ENCODE measurements around the gene NCK2. TPM values are rescaled to one million over a fixed set of nuclear protein-coding genes. Genes with fewer than 3 reads are reported as not detected.

Gene NCK2
- total and polyA plus RNA-seq, 7 donors: 36.4 to 59.9 (median 52.0) TPM

DNA sequence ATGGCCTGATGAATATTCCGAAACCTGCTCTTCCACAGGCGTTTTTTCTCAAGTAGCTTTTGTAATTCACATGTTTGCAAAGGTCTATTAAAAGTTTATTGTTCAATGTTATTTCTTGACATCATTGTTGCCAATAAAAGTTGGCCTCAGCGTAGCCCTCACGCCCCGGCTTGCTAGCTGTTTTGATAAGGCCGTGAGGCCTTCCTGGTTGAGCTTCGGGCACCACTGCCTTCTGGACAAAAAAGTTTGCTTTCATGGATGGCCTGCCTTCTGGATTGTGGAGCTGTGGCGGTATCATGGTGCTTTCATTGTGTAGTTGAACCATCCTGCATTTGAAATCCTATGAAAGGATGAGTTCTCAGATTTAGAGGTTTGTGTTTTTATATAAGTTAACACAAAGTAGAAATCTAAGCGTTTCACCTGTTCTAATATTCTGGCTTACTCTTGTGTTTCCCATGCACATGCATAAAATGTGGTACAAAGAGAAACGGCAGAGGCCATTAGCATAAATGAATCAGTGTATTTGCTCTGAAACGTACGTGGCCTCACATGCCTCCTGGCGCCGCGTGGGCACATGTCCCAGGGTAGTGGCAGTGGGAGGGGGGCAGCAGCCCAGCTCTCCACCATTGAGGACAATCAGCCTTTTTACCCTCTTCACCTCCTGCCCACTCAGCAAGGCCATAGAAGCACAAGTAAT, 134.5 kb downstream of the NCK2 start:
- Histone ChIP-seq H3K4me1 (peaks cover 0 to 9% (median 5%) of the 10 kb centered on the region in 4 donors), H3K4me3 (no peak overlapping the region), H3K27me3 (no peaks in the 10 kb centered on the region), H3K36me3 (peaks cover 0 to 18% (median 6%) of the 10 kb centered on the region in 4 donors), H3K27ac (no peak overlapping the region), H3K9me3 (no peaks in the 10 kb centered on the region)
- no peak for DNase-seq
- TF ChIP-seq EP300 (IDR thresholded peaks at IDR 0.05) (no peak), POLR2AphosphoS5 (IDR thresholded peaks at IDR 0.05) (no peak), POLR2A (IDR thresholded peaks at IDR 0.05) (no peak)
- TF ChIP-seq, protein P1, sequence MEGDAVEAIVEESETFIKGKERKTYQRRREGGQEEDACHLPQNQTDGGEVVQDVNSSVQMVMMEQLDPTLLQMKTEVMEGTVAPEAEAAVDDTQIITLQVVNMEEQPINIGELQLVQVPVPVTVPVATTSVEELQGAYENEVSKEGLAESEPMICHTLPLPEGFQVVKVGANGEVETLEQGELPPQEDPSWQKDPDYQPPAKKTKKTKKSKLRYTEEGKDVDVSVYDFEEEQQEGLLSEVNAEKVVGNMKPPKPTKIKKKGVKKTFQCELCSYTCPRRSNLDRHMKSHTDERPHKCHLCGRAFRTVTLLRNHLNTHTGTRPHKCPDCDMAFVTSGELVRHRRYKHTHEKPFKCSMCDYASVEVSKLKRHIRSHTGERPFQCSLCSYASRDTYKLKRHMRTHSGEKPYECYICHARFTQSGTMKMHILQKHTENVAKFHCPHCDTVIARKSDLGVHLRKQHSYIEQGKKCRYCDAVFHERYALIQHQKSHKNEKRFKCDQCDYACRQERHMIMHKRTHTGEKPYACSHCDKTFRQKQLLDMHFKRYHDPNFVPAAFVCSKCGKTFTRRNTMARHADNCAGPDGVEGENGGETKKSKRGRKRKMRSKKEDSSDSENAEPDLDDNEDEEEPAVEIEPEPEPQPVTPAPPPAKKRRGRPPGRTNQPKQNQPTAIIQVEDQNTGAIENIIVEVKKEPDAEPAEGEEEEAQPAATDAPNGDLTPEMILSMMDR (IDR thresholded peaks at IDR 0.05): no peak
- intact Hi-C loops (cut with DNase I): no loop called here
- 38 to 78% methylated on average over 15 of the region's 15 CpGs for WGBS, 2 donors

DNA sequence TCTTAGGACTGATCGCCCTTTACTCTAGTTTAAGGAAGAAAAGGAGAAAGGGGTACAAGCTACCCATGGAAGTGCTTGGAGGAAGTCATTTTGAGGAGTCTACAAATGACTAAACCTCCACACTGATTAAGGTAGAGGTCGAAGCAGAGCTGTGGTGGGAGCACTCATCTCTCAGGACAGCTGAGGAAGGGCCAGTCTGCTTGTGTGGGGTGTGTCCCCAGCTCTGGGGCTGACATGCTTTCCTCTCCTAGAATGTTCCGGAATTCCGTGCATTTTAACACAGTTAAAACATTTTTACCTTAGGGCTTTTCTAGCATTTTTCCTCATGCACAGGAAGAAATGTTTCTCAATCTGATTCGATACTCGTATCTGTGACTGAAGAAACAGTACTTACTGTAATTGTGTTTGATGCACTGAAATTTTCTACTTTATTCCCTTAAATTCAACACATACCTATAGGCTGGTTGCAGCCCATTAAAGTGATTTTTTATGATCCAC, 135.1 kb downstream of the NCK2 start:
- H3K27ac ChIP-seq: no peak overlapping the region
- H3K4me3 ChIP-seq: no peak overlapping the region
- intact Hi-C loops (cut with DNase I): loop anchor here (10.0 kb wide), 1 partner anchor 135 kb away; the partner anchor contains the start of gene NCK2
- WGBS, 2 donors: 95 to 96% methylated on average over 6 of the region's 6 CpGs
- TF ChIP-seq POLR2AphosphoS5 (IDR thresholded peaks at IDR 0.05) (no peak), EP300 (IDR thresholded peaks at IDR 0.05) (no peak), POLR2A (IDR thresholded peaks at IDR 0.05) (no peak)
- TF ChIP-seq, protein P1 (IDR thresholded peaks at IDR 0.05): no peak
- peaks cover 0 to 18% (median 6%) of the 10 kb centered on the region in 4 donors for H3K36me3 ChIP-seq
- no peaks in the 10 kb centered on the region for H3K27me3 ChIP-seq
- H3K4me1 ChIP-seq: peaks cover 0 to 14% (median 8%) of the 10 kb centered on the region in 4 donors
- H3K9me3 ChIP-seq: no peaks in the 10 kb centered on the region
- DNase-seq: no peak

DNA sequence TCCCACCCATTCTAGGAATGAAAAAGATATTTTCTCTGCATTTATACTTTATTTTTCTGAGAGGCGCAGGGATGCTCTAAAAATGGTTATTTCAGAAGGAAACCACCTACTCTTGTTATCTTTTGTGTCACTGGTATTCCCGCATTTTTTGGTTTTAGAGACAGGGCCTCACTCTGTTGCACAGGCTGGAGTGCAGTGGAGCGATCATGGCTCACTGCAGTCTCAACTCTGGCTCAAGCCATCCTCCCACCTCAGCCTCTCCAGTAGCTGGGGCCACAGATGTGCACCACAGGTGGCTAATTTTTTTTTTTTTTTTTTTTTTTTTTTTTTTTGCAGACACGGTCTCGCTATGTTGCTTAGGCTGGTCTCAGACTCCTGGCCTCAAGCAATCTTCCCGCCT, 135.9 kb downstream of the NCK2 start:
- no peak for DNase-seq
- H3K27ac ChIP-seq: no peak overlapping the region
- peaks cover 0 to 17% (median 12%) of the 10 kb centered on the region in 4 donors for H3K4me1 ChIP-seq
- intact Hi-C loops (cut with DNase I): loop anchor here (10.0 kb wide), 1 partner anchor 136 kb away; the partner anchor contains the start of gene NCK2
- peaks cover 0 to 18% (median 6%) of the 10 kb centered on the region in 4 donors for H3K36me3 ChIP-seq
- TF ChIP-seq POLR2AphosphoS5 (IDR thresholded peaks at IDR 0.05) (no peak), POLR2A (IDR thresholded peaks at IDR 0.05) (no peak), EP300 (IDR thresholded peaks at IDR 0.05) (no peak)
- TF ChIP-seq, protein P1 (IDR thresholded peaks at IDR 0.05): no peak
- H3K4me3 ChIP-seq: no peak overlapping the region
- no peaks in the 10 kb centered on the region for H3K9me3 ChIP-seq
- no peaks in the 10 kb centered on the region for H3K27me3 ChIP-seq
- whole genome bisulfite sequencing, 2 donors: 89 to 97% methylated on average over 6 of the region's 6 CpGs

DNA sequence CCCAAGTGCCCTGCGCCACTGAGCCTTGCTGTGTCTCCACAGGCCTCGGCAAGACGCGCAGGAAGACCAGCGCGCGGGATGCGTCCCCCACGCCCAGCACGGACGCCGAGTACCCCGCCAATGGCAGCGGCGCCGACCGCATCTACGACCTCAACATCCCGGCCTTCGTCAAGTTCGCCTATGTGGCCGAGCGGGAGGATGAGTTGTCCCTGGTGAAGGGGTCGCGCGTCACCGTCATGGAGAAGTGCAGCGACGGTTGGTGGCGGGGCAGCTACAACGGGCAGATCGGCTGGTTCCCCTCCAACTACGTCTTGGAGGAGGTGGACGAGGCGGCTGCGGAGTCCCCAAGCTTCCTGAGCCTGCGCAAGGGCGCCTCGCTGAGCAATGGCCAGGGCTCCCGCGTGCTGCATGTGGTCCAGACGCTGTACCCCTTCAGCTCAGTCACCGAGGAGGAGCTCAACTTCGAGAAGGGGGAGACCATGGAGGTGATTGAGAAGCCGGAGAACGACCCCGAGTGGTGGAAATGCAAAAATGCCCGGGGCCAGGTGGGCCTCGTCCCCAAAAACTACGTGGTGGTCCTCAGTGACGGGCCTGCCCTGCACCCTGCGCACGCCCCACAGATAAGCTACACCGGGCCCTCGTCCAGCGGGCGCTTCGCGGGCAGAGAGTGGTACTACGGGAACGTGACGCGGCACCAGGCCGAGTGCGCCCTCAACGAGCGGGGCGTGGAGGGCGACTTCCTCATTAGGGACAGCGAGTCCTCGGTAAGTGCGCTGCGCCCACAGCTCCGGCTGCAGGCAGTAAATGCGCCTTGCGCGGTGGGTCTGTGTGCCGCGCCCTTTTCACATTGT, 136.8 kb downstream of the NCK2 start:
- no peak for DNase-seq
- peaks cover 0 to 26% (median 21%) of the 10 kb centered on the region in 4 donors for H3K4me1 ChIP-seq
- 98% methylated on average over 79 of the region's 79 CpGs for WGBS, 2 donors
- H3K27me3 ChIP-seq: no peaks in the 10 kb centered on the region
- no peak for TF ChIP-seq POLR2AphosphoS5 (IDR thresholded peaks at IDR 0.05)
- TF ChIP-seq, protein P1 (IDR thresholded peaks at IDR 0.05): no peak
- no peak for TF ChIP-seq EP300 (IDR thresholded peaks at IDR 0.05)
- no peak for TF ChIP-seq POLR2A (IDR thresholded peaks at IDR 0.05)
- H3K9me3 ChIP-seq: no peaks in the 10 kb centered on the region
- H3K27ac ChIP-seq: no peak overlapping the region
- intact Hi-C loops (cut with DNase I): loop anchor here (10.0 kb wide), 1 partner anchor 137 kb away; the partner anchor contains the start of gene NCK2
- H3K36me3 ChIP-seq: peaks cover 0 to 18% (median 6%) of the 10 kb centered on the region in 4 donors
- H3K4me3 ChIP-seq: no peak overlapping the region

Data from sigmoid colon (tissue), 7 donors.